DMS53 treated with DMSO at 0.1 percent for 48 hours (cell line): ENCODE results near the gene RNMT.
A peak's percentile ranks its signal among the peaks of the same experiment; 100 is the strongest.
"Not testable (repeated sequence)": the region's sequence is repeated elsewhere in the genome, so short reads cannot be mapped to it uniquely, and the experiment has no call there.

ENCODE experiments used
- DNase-seq: peaks from one replicate; lab custom pipeline; 2025; ENCODE audit not compliant: unreplicated experiment; lab: John Stamatoyannopoulos, UW

Gene RNMT

DNA sequence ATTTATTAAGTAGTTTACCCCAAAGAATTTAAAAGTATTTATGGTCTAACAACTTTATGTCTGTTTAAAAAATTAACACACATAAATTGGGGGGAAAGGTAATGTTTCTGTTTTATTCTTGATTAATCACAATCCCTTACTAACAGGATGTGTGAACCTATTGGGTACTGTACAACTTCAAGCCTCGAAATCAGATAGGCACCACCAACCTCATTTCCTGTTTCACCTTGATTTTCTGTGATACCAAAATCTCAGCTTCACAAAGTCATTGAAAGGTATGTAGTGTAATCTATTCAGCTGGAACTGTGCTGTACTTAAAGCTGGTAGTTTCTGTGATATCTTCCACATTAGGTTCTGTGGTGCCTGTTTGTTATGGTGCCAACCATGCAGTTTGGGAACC lies 4.0 kb downstream of the RNMT start:
- no peak for DNase-seq

DNA sequence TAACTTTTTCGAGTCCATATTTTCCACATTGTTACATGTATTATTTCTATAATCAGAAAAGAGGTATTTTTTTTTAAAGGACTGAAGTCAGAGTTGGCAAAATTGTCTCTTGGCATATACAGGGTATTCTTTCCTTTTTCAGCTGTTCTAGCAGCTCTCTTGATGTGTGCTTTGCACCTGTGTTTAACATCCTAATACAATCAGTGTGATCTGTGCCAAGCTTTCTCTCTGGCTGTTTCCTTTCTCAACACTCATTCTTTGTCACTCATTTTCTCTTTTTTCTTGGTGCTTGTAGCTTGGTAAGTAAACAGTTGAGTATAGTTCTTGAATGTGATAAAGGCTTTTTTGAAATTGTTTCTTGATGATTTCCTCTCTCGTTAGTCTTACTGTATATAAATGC lies 9.2 kb downstream of the RNMT start:
- DNase-seq, result no peak

DNA sequence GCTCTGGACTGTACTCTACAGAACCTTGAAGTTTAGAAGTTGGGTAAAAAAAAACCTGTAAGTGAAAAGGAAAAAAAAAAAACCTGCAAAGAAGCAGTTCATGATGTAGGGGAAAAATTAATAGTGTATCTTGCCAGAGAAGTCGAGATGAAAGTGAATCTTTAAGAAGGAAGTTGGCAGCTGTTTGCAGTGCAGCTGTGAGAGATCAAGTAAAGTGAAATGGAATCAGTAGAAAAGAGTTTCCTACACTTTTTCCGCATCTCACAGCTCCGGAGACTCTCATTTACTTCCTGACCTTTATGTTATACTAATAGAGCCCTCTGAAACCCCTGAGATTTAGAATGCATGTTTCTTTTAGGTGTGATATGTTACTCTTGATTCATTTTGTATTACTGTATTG lies 19.2 kb downstream of the RNMT start:
- no peak for DNase-seq

DNA sequence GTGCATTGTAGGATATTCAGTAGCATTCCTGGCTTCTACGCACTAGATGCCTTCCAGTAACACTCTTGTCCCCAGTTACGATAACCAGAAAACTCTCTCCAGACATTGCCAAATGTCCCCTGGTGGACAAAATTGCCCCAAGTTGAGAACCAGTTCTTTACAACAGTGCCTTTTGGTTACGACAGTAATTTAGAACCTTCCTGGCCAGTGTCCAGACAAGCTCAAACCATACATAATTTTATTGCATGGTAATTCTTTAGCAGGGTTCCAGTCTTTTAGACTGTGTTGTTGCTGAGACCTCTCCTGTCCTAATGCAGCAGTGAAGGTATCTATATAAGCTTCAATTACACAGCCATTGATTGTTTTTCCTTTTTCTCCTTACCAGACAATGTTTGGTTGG lies 20.2 kb downstream of the RNMT start:
- no peak for DNase-seq

DNA sequence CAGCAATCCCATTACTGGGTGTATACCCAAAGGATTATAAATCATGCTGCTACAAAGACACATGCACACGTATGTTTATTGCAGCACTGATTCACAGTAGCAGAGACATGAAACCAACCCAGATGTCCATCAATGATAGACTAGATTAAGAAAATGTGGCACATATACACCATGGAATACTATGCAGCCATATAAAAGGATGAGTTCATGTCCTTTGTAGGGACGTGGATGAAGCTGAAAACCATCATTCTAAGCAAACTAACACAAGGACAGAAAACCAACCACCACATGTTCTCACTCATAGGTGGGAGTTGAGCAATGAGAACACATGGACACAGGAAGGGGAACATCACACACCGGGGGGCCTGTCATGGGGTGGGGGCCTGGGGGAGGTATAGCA lies 25.1 kb downstream of the RNMT start:
- DNase-seq, result not testable (repeated sequence)

DNA sequence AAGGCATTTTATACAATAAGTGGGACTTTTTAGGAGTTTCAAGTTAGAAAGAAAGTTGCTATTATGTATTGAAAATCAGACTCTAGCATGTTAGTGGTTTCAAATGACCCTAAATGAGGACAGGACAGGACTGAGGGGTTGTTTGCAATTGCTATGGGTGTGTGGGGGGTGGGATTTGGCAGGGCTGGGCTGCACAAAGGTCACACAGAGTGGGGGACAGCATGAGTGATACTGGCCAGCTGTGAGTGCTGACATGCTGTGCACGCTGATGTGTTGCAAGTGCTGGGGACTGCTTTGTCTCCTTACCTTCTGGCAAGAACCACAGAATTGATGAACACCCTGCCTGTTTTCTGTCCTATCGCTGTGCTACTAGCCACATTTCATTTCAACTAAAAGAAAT lies 29.8 kb downstream of the RNMT start:
- DNase-seq, result no peak

DNA sequence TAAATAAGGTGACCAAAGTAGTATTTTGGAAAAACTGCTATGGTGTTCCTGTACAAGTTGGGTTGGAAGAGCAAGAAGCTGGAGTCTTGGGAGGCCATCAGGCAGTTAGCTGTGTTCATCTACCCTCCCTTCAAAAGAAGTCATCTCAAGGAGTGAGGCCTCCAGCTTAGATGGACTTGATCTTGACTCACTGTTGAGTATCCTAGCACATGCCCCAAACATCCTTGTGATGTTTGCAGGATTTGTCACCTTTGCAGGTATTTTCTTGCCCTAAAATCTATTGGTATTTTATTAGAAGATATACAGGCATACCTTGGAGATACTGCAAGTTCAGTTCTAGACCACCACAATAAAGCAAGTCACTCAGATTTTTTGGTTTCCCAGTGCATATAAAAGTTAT lies 30.2 kb downstream of the RNMT start:
- no peak for DNase-seq

DNA sequence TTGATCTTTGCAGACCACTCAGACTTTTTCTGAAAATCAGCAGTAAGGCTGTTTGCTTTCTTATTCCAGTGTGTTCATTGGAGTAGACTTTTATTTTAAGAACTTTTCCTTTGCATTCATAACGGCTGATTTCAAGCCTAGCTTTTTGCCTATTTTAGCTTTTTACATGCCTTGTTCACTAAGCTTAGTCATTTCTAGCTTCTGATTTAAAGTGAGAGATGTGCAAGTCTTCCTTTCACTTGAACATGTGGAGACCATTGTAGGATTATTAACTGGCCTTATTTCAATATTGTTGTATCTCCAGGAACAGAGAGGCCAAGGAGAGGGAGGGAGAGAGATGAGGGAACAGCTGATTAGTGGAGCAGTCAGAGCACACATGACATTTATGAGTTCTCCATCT lies 32.1 kb downstream of the RNMT start:
- no peak for DNase-seq

DNA sequence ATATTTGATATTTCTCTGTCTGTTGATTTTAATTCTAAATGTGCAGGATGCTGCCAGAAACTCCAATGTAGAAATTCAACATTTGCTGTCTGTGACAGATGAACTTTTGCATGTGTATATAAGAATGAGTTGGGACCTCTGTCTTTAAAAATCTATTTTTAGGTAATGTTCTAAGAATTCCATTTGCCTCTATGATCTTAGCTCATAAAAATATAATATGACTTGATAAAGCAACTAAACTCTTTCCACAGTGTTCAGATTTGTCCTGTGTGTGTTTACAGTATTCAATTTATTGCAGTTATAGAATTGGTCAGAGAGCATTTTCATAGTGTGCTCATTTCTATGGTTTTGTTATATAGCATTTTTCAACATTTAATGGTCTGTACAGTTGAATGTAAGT lies 33.6 kb downstream of the RNMT start:
- DNase-seq, result no peak

DNA sequence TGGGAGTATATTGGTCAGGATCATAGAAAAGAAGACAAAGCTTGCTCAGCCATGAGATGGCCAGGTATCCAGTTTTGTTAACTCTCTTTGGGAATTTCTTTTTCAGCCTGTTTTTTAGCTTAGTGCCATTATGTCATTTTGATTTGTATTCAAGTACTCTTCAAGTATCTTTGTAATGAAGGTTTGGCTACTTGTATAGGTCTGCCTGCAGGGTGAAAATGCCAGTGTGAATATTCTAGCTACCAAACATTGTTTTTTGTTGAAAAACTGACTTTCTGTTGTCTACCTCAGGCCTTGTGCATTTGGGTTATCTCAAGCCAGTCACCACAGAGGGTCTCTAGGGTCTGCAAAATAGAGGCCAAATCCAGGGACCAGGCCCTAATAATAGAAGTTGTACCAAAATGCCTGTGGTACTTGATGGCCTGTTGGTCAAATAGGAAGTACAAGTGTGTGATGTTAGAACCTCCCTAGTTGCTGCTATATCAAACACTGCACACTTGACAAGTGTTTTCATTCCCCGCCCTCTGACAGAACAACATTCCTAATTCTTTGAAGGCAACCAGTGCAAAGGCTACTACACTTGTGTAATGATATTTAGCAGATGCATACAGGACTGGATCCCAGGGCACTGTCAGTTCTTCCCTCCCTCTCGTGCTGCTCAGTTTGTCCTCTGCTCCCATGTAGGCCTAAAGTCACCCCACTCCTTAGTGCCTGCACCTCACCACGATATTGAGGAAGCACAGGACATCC lies 36.4 kb downstream of the RNMT start:
- DNase-seq, result no peak

DNA sequence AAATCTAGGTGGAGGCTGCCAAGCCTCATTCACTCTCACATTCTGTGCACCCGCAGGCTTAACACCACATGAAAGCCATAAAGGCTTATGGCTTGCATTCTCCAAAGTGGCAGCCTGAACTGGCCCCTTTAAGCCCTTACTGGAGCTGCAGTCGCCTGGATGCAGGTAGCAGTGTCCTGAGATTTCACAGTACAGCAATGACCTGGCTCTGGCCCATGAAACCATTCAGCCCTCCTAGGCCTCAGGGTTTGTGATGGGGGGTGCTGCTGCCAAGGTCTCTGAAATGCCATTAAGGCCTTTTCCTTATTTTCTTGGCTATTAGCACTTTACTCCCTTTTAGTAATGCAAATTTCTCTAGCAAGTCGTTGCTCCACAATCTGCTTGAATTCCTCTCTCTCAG lies 48.6 kb downstream of the RNMT start:
- no peak for DNase-seq

DNA sequence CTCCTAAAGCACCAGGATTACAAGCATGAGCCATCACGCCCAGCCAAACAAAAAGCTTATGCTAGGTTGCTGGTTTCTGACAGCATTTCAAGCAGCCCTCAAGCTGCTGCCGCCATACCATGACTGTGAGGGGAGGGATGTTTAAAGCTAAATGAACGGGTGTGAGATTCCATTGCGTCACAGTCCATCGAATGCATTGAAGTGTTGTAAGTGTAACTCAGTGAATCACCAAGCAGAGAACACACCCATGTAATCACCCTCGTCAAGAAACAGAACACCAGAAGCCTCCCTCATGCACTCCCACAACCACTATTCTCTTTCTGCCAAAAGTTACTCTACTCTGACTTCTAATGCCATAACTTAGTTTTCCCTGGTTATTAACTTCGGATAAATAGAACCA lies 64.7 kb downstream of the RNMT start:
- no peak for DNase-seq

DNA sequence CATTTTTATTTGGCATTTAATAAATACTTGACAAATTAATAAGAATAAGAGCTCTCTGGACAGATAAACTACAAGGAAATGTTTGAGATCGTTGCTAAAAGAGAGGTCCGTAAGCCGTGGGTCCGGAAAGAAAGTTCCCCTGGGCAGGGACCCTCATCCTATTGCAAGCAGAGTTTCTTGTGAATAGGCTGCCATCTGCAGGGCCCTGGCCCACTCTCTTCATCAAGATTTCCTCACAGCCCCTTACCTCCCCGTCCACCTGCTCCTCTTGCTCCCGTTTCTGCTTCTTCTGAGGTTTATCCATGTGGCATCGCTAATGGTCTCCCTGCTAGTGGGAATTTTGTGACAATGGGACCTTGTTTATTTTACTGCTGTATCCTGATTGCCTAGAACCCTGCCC lies 67.3 kb downstream of the RNMT start:
- DNase-seq, result no peak

DNA sequence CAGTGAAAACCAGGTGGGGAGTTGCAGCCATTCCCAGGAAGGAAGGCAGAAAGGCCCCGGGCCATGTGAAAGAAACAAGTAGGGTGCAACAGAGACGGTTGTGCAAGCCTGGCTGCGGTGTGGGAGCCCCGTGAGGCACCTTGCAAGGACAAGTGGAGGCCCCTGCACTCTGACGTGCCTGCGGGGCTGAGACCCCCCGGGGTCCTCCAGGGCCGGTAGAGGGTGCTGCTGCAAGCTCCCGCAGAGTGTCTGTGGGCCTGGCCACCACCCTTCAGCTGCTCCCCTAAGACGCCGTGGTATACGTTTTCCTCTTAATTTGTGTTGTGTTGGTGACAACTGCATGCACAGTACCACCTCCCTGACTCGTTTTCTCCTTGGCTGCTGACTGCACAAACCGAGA lies 70.0 kb downstream of the RNMT start:
- no peak for DNase-seq

DNA sequence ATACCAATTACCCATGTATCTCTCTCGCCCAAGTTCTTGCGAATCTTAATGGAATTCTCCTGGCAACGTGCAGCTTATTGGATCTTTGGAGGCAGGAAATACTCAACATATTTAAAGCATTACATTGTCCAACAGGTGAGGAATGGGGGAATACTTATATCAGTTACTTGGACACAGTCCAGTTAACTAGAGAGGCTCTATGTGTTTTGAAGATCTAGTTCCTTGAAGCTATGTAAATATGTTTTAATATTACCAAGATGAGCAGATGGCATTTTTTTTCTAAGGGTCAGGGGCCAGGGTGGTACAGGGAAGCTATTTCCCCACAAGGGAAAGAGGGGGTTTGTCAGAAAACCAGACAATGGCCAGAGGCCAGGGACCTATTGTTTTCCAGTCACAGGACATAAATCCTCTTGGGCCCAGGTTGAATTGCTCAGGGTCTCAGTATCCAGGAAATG lies 70.7 kb downstream of the RNMT start:
- DNase-seq, result no peak

DNA sequence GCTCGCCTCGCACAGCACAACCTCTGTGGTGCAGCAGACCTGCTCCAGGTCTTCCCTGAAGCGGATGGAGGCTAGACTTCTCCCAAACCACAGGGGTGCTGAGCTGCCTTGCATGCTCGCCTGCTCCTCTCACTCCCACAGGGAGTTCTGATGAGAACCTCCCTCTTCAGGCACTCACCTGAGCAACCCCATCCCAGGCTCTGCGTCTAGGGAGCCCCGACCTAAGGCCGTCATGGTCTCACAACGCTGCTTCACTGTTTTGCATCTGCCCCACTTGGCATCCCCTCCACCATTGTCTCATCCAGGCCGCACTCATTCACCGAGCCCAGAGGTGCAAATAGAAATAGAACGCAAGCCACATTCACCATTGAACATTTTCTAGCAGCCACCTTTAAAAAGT lies 72.9 kb downstream of the RNMT start:
- DNase-seq, result no peak

DNA sequence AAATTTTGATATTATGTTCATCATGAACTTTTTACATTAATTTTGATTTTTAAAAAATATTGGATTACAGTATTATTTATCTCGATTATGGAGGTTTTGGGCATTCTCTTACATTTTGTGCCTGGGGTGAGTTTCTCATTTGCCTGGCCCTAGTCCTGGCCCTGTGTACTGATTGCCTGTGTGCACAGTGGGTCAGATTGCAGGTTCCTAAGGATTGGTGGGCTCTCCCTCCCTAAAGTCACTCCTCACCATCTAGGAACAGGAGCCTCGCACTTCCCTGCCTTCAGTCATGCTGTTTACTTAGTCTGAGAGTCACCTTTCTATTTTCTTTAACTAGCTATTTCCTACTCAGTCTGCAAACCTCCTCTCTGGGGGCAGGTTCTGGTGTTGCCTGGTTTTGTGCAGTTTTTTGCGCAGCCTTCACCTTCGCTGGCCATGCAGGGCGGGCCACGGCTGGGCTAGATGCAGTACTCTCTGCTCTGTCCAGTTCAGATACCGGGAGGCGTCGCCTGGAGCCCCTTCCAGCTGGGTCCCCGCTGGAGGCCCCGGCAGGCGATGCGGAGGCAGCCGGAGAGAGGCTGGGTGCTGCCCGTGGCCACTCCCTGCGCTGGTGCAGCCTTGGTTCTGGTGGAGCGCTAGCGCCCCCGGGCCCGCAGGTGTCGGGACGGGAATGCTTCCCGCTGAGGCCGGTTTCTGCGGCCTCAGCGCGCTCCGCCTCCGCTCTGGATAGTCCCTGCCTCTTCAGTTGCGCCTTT lies 74.2 kb downstream of the RNMT start:
- peak; percentile 19 for DNase-seq

DNA sequence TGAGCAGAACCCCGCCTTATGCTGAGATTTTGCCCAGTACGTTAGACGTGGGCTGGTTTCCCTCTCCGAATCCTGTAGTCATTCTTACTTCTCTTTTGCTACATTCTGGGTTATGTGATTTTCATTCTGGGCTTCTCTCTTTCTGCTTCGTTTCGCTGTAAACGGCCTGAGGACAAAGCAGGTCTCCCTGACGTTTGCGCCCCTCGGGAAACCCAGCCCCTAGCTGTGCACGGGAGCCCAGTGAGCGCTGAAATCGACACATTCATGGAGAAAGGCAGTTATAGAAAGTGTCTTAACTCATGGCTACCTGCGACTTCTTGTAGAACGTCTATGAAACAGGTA lies 74.8 kb downstream of the RNMT start:
- DNase-seq, result no peak

DNA sequence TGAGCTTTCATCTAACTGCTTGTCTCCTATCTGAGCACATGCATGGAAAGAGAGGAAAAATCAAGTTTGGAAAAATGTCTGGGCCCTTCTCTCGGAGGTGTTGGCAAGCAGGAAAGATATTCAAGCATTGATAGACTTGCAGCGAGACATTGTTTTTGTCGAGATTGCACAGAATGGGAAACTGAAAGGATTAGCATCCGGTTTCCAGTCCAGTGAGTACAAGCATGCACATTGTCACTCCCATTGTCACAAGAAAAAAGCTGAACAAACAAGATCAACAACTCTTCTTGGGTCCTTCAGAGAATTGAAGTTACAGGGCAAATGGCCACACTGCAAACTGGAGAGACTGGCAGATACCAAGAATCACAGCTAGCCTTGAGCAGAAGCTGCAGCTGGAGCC lies 77.8 kb downstream of the RNMT start:
- peak; percentile 19 for DNase-seq

DNA sequence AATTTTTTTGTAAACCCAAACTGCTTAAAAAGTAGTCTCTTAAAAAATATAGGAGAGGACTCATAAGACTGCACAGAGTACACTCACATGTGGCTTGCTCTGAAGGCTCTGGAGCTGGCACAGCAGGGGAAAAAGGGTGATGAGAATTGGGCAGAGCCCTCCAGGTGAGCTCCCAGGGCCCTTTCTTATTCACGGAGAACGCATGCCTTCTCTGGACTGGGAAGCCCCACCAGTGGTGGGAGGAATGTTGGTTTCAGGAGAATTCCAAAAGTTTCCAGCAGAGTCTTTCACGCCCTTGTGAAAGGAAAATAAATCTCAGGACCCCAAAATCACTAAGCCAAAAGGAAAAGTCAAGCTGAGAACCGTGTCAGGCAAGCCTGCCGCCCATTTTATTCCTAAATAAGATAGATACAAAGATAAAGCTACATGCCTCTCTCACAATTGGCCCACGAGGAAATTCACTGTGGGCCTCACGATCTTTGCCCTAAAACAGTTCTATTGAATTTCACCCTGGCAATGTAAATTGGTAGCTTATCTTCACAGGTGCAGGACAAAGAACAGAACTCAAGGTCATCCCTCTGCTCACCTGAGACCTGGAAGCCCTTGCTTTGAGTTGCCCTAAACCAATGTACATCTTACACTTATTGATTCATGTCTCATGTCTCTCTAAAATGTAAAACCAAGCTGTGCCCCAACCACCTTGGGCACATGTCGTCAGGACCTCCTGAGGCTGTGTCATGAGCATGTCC lies 82.0 kb downstream of the RNMT start:
- DNase-seq, result no peak

DNA sequence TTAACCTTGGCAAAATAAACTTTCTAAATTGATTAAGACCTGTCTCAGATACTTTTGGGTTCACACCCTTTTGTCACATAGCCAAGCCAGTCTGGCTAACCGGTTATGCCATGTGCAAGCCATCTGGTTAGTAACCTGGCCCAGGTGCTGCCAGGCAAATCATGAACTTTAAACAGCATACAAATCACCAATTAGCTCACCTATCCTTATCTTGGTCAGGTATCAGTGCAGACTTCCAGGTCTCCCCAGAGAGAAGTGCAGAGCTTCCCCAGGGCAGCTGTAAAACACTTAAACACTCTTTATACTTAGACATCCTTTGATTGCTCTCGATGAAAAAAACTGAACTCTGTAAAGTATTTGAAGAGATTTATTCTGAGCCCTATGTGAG lies 82.6 kb downstream of the RNMT start:
- no peak for DNase-seq
